HepG2 (cell line): ENCODE results near the gene ACCSL. TPM values are rescaled to one million over a fixed set of nuclear protein-coding genes. Genes with fewer than 3 reads are reported as not detected.

Source experiments
- ATM ChIP-seq: fragments of 450-650 bp; IDR thresholded peaks from 2 replicates; pipeline ENCODE4 v1.7.1; 2017; ENCODE audit warnings: mild to moderate bottlenecking, borderline replicate concordance
- ELF3 ChIP-seq: IDR thresholded peaks from 2 replicates; pipeline ENCODE4 v1.6.1; 2016; ENCODE audit warnings: missing genetic modification reagents, missing compliant biosample characterization
- GATAD2A ChIP-seq: IDR thresholded peaks from 2 replicates; pipeline ENCODE4 v1.6.1; 2016
- HNF4A ChIP-seq: sonication (generic); formaldehyde crosslinking; IDR thresholded peaks from 2 replicates; pipeline ENCODE4 v1.4.0; 2020; ENCODE audit warnings: missing genetic modification reagents
- KLF11 ChIP-seq: IDR thresholded peaks from 2 replicates; pipeline ENCODE4 v1.6.1; 2016; ENCODE audit warnings: missing compliant biosample characterization
- MTF2 ChIP-seq: sonication (generic); formaldehyde crosslinking; IDR thresholded peaks from 2 replicates; pipeline ENCODE4 v1.5.0; 2020; ENCODE audit warnings: missing genetic modification reagents, borderline replicate concordance
- REXO4 ChIP-seq: sonication (generic); formaldehyde crosslinking; IDR thresholded peaks from 2 replicates; pipeline ENCODE4 v1.8.0; 2022; ENCODE audit warnings: missing genetic modification reagents, mild to moderate bottlenecking, borderline replicate concordance
- SPEN ChIP-seq: sonication (generic); formaldehyde crosslinking; IDR thresholded peaks from 2 replicates; pipeline ENCODE4 v1.5.1; 2020; ENCODE audit warnings: low read depth, mild to moderate bottlenecking, missing genetic modification reagents
- TP53 ChIP-seq: sonication (generic); formaldehyde crosslinking; conservative IDR thresholded peaks from 2 replicates; pipeline ENCODE4 v1.4.0; 2020; ENCODE audit warnings: missing genetic modification reagents
- ZFAT ChIP-seq: sonication (generic); formaldehyde crosslinking; conservative IDR thresholded peaks from 2 replicates; pipeline ENCODE4 v1.8.1; 2023; ENCODE audit warnings: missing genetic modification reagents, inconsistent platforms
- ZMYM4 ChIP-seq: sonication (generic); formaldehyde crosslinking; IDR thresholded peaks from 2 replicates; pipeline ENCODE4 v1.8.1; 2023; ENCODE audit warnings: mild to moderate bottlenecking, missing genetic modification reagents
- ZNF574 ChIP-seq: sonication (generic); formaldehyde crosslinking; IDR thresholded peaks from 2 replicates; pipeline ENCODE4 v1.4.0; 2020; ENCODE audit warnings: missing genetic modification reagents
- ZNF670 ChIP-seq: sonication (generic); formaldehyde crosslinking; IDR thresholded peaks from 2 replicates; pipeline ENCODE4 v1.8.0; 2022; ENCODE audit warnings: mild to moderate bottlenecking, missing genetic modification reagents, borderline replicate concordance
- ZNF7 ChIP-seq: IDR thresholded peaks from 2 replicates; pipeline ENCODE4 v1.6.1; 2016; ENCODE audit warnings: missing biosample characterization, missing genetic modification reagents
- ZSCAN29 ChIP-seq: sonication (generic); formaldehyde crosslinking; conservative IDR thresholded peaks from 2 replicates; pipeline ENCODE4 v1.4.0; 2020; ENCODE audit warnings: mild to moderate bottlenecking, missing genetic modification reagents
- polyA plus RNA-seq, 8 experiments: library from polyadenylated mRNA; depleted of rRNA in 3 of 8; stranded (reverse) in 7 of 8; unstranded in 1 of 8; fragments of >200 nt; fragmentation: Illumina TruSeq in 4 of 8; extraction: Trizol in 4 of 8; gene quantifications; 2 replicates each; pipeline versions ENCODE4 v1.2.1 to v1.2.3, GENCODE V29; 2011 to 2016; ENCODE audit warnings: low read depth in 4 of 8, missing spikeins in 1 of 8, mixed read lengths in 1 of 8; ENCODE audit not compliant: insufficient read depth in 1 of 8
- total RNA-seq, 5 experiments: library from RNA; depleted of rRNA; stranded (reverse); fragments of >200 nt; fragmentation: Illumina TruSeq; extraction: Trizol; gene quantifications; 2 replicates each; pipeline ENCODE4 v1.2.3, GENCODE V29; 2016; ENCODE audit warnings: low read depth in 1 of 5
- TF ChIP-seq, protein P1 (sequence below): sonication (generic); formaldehyde crosslinking; IDR thresholded peaks from 2 replicates; pipeline ENCODE4 v1.9.0; 2022; ENCODE audit warnings: missing genetic modification reagents, mild to moderate bottlenecking, borderline replicate concordance
- TF ChIP-seq, protein P2 (sequence below): sonication (generic); formaldehyde crosslinking; IDR thresholded peaks from 2 replicates; pipeline ENCODE4 v1.4.0; 2020; ENCODE audit warnings: missing genetic modification reagents

ACCSL gene
- total and polyA plus RNA-seq, 2 of the 13 experiments (the other 11 are each of a cell fraction or from before 2014, with no cell fraction given), result not detected

DNA sequence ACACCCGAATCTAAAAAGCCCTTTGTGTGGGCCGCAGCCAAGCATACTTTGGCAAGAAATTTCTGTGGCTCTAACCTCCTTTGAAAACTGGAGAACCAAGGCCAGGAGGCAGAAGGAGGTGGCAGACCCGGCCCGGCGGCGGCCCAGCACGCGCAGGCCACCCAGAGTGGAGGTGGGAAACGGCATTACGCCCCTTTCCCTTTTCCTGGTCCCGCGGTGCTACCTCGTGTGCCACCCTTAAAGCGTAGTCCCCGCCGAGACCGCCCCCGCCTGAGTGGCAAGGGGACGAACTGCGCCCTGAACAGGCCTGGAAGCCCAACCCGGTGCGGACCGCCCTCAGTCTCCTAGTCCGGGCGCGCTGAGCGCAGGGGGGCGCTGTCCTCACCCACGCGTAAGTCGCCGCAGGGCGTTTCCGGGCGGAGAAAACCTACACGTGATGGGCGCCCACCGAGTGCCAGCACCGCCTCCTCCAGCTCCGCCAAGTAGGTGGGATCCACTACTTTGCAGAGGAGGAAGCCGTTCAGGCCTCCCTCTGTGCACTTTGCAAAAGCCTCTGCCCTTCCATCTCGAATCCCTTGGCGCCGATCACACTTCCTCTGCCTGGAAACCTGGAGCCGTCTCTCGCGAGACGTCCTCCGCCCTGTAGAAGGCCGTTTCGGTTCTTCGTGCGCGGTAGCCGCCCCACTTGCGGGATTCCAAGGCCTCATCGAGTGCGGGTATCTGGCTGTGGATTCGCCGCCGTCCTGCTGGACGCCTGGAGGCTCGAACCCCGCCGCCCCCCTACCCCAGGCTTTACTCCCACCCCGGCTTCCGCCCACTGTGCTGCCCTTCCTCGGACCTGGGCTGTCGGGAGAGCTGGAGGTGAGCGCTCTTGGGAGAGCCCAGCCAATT is 18.3 kb downstream of the ACCSL start, which contains the start of gene ACCS (continued):
- TF ChIP-seq, protein P1, sequence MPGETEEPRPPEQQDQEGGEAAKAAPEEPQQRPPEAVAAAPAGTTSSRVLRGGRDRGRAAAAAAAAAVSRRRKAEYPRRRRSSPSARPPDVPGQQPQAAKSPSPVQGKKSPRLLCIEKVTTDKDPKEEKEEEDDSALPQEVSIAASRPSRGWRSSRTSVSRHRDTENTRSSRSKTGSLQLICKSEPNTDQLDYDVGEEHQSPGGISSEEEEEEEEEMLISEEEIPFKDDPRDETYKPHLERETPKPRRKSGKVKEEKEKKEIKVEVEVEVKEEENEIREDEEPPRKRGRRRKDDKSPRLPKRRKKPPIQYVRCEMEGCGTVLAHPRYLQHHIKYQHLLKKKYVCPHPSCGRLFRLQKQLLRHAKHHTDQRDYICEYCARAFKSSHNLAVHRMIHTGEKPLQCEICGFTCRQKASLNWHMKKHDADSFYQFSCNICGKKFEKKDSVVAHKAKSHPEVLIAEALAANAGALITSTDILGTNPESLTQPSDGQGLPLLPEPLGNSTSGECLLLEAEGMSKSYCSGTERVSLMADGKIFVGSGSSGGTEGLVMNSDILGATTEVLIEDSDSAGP (CRISPR knock-in tag), result no peak; the same call in 1 of the 2 replicates
- no peak for TF ChIP-seq ZSCAN29 (CRISPR knock-in tag)
- TF ChIP-seq REXO4 (CRISPR knock-in tag), result no peak
- 0 out of 2 replicates have a peak, but pooled peaks have one; percentile 40 for TF ChIP-seq ZNF574 (CRISPR knock-in tag)
- TF ChIP-seq ZNF670 (CRISPR knock-in tag), result no peak
- no peak for TF ChIP-seq ZFAT
- TF ChIP-seq, protein P2, sequence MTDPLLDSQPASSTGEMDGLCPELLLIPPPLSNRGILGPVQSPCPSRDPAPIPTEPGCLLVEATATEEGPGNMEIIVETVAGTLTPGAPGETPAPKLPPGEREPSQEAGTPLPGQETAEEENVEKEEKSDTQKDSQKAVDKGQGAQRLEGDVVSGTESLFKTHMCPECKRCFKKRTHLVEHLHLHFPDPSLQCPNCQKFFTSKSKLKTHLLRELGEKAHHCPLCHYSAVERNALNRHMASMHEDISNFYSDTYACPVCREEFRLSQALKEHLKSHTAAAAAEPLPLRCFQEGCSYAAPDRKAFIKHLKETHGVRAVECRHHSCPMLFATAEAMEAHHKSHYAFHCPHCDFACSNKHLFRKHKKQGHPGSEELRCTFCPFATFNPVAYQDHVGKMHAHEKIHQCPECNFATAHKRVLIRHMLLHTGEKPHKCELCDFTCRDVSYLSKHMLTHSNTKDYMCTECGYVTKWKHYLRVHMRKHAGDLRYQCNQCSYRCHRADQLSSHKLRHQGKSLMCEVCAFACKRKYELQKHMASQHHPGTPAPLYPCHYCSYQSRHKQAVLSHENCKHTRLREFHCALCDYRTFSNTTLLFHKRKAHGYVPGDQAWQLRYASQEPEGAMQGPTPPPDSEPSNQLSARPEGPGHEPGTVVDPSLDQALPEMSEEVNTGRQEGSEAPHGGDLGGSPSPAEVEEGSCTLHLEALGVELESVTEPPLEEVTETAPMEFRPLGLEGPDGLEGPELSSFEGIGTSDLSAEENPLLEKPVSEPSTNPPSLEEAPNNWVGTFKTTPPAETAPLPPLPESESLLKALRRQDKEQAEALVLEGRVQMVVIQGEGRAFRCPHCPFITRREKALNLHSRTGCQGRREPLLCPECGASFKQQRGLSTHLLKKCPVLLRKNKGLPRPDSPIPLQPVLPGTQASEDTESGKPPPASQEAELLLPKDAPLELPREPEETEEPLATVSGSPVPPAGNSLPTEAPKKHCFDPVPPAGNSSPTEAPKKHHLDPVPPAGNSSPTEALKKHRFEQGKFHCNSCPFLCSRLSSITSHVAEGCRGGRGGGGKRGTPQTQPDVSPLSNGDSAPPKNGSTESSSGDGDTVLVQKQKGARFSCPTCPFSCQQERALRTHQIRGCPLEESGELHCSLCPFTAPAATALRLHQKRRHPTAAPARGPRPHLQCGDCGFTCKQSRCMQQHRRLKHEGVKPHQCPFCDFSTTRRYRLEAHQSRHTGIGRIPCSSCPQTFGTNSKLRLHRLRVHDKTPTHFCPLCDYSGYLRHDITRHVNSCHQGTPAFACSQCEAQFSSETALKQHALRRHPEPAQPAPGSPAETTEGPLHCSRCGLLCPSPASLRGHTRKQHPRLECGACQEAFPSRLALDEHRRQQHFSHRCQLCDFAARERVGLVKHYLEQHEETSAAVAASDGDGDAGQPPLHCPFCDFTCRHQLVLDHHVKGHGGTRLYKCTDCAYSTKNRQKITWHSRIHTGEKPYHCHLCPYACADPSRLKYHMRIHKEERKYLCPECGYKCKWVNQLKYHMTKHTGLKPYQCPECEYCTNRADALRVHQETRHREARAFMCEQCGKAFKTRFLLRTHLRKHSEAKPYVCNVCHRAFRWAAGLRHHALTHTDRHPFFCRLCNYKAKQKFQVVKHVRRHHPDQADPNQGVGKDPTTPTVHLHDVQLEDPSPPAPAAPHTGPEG (CRISPR knock-in tag), result no peak
- TF ChIP-seq ZMYM4 (CRISPR knock-in tag), result peak; percentile 63; the same call in 1 of the 2 replicates
- TF ChIP-seq HNF4A (CRISPR knock-in tag), result no peak
- TF ChIP-seq ZNF7 (CRISPR knock-in tag), result no peak
- peak; percentile 56; the same call in 1 of the 2 replicates for TF ChIP-seq SPEN (CRISPR knock-in tag)
- TF ChIP-seq ELF3, result 0 out of 2 replicates have a peak, but pooled peaks have one; percentile 23
- TF ChIP-seq TP53 (CRISPR knock-in tag), result no peak
- no peak for TF ChIP-seq KLF11 (CRISPR knock-in tag)
- TF ChIP-seq MTF2, result peak; percentile 65; the same call in 1 of the 2 replicates
- TF ChIP-seq GATAD2A (CRISPR knock-in tag), result peak; percentile 18; the same call in 1 of the 2 replicates
- TF ChIP-seq ATM, result no peak
